ENCODE measurements around the gene SOX5.
A peak's percentile ranks its signal among the peaks of the same experiment; 100 is the strongest.

The SOX5 gene

GRCh38 chr12:23815810-23816209 lies 133.7 kb downstream of the SOX5 start:
- Mint-ChIP-seq H3K27ac (no peak overlapping the region), H3K9me3 (no peaks in the 10 kb centered on the region), H3K4me3 (no peak overlapping the region), H3K36me3 (ENCODE audit: low read depth) (no peaks in the 10 kb centered on the region), H3K4me1 (peaks cover 2% of the 10 kb centered on the region), H3K27me3 (ENCODE audit: low read depth) (no peaks in the 10 kb centered on the region)
- TF ChIP-seq CTCF (IDR thresholded peaks at IDR 0.05; ENCODE audit: unreplicated experiment in 3 of 3): no peak

GRCh38 chr12:23813206-23813605 lies 136.3 kb downstream of the SOX5 start:
- Mint-ChIP-seq H3K4me3 (no peak overlapping the region), H3K27ac (no peak overlapping the region), H3K4me1 (peaks cover 12% of the 10 kb centered on the region)

GRCh38 chr12:23810329-23810902 lies 139.1 kb downstream of the SOX5 start:
- no peaks in the 10 kb centered on the region for H3K9me3 Mint-ChIP-seq
- H3K4me3 Mint-ChIP-seq: no peak overlapping the region
- H3K27ac Mint-ChIP-seq: peak overlapping the region in 1 of 3 experiments; percentile 26
- TF ChIP-seq CTCF (IDR thresholded peaks at IDR 0.05; ENCODE audit: unreplicated experiment in 3 of 3): no peak
- peaks cover 12% of the 10 kb centered on the region for H3K4me1 Mint-ChIP-seq
- no peaks in the 10 kb centered on the region for H3K27me3 Mint-ChIP-seq (ENCODE audit: low read depth)
- no peaks in the 10 kb centered on the region for H3K36me3 Mint-ChIP-seq (ENCODE audit: low read depth)

More at GRCh38 chr12:23813206-23813605, 136.3 kb downstream of the SOX5 start:
- TF ChIP-seq CTCF (IDR thresholded peaks at IDR 0.05; ENCODE audit: unreplicated experiment in 3 of 3): no peak
- H3K36me3 Mint-ChIP-seq (ENCODE audit: low read depth): no peaks in the 10 kb centered on the region
- no peaks in the 10 kb centered on the region for H3K27me3 Mint-ChIP-seq (ENCODE audit: low read depth)
- no peaks in the 10 kb centered on the region for H3K9me3 Mint-ChIP-seq

- Mint-ChIP-seq H3K27me3 (ENCODE audit: low read depth) (no peaks in the 10 kb centered on the region), H3K4me3 (no peak overlapping the region), H3K36me3 (ENCODE audit: low read depth) (no peaks in the 10 kb centered on the region), H3K9me3 (no peaks in the 10 kb centered on the region), H3K4me1 (no peaks in the 10 kb centered on the region), H3K27ac (no peak overlapping the region)
- TF ChIP-seq CTCF (IDR thresholded peaks at IDR 0.05; ENCODE audit: unreplicated experiment in 3 of 3): no peak
These were observed 145.9 kb downstream of the SOX5 start for GRCh38 chr12:23803540-23803939.

- no peak for TF ChIP-seq CTCF (IDR thresholded peaks at IDR 0.05; ENCODE audit: unreplicated experiment in 3 of 3)
- H3K9me3 Mint-ChIP-seq: no peaks in the 10 kb centered on the region
- H3K36me3 Mint-ChIP-seq (ENCODE audit: low read depth): no peaks in the 10 kb centered on the region
- no peak overlapping the region for H3K4me3 Mint-ChIP-seq
- H3K27ac Mint-ChIP-seq: no peak overlapping the region
- no peaks in the 10 kb centered on the region for H3K27me3 Mint-ChIP-seq (ENCODE audit: low read depth)
- no peaks in the 10 kb centered on the region for H3K4me1 Mint-ChIP-seq
These were observed 154.0 kb downstream of the SOX5 start for GRCh38 chr12:23795494-23795893.

- H3K4me3 Mint-ChIP-seq: no peak overlapping the region
- TF ChIP-seq CTCF (IDR thresholded peaks at IDR 0.05; ENCODE audit: unreplicated experiment in 3 of 3): no peak
- no peaks in the 10 kb centered on the region for H3K27me3 Mint-ChIP-seq (ENCODE audit: low read depth)
- no peaks in the 10 kb centered on the region for H3K9me3 Mint-ChIP-seq
- no peaks in the 10 kb centered on the region for H3K4me1 Mint-ChIP-seq
- peaks cover 9% of the 10 kb centered on the region for H3K36me3 Mint-ChIP-seq (ENCODE audit: low read depth)
- no peak overlapping the region for H3K27ac Mint-ChIP-seq
These were observed 168.4 kb downstream of the SOX5 start for GRCh38 chr12:23781118-23781517.
